Thyroid gland (tissue), 4 donors: ENCODE data around the gene ACTR3C. TPM values are rescaled to one million over a fixed set of nuclear protein-coding genes. Genes with fewer than 3 reads are reported as not detected.
"Not testable (repeated sequence)": the region's sequence is repeated elsewhere in the genome, so short reads cannot be mapped to it uniquely, and the experiment has no call there.

ENCODE experiments used
- DNase-seq, 2 donors: peaks; one replicate each; pipeline ENCODE4 v3.0.0-alpha.2; 2019
- H3K27ac ChIP-seq, 3 donors: fragments of 200-600 bp; sonication (generic); 1 replicate in 2 of 3; 2 replicates in 1 of 3; pipeline ENCODE4 v1.5.1; 2016 to 2019; ENCODE audit warnings: mild to moderate bottlenecking in 1 of 3, moderate library complexity in 1 of 3
- H3K27me3 ChIP-seq: fragments of 200-600 bp; sonication (generic); one replicate; pipeline ENCODE4 v1.5.1; 2019
- H3K36me3 ChIP-seq, 2 donors: fragments of 200-600 bp; sonication (generic); one replicate each; pipeline ENCODE4 v1.5.1; 2016 to 2019
- H3K4me1 ChIP-seq, 2 donors: fragments of 200-600 bp; sonication (generic); one replicate each; pipeline ENCODE4 v1.5.1; 2017 to 2019
- H3K4me3 ChIP-seq, 3 donors: fragments of 200-600 bp; sonication (generic); replicated peaks in 1 of 3; 1 replicate in 2 of 3; 2 replicates in 1 of 3; pipeline ENCODE4 v1.5.1; 2016; ENCODE audit warnings: mild to moderate bottlenecking in 1 of 3
- H3K9me3 ChIP-seq: fragments of 200-600 bp; sonication (generic); one replicate; pipeline ENCODE4 v1.5.1; 2017
- CTCF ChIP-seq, 6 experiments: fragments of 200-600 bp in 3 of 6; fragments of 450-650 bp in 3 of 6; sonication (generic) in 3 of 6; IDR thresholded peaks; one replicate each; pipeline ENCODE4 v1.5.1; 2016 to 2019; ENCODE audit warnings: antibody characterized with exemption in 6 of 6, mild to moderate bottlenecking in 2 of 6, inconsistent platforms in 1 of 6, moderate library complexity in 1 of 6
- POLR2A ChIP-seq, 2 donors: fragments of 450-650 bp; IDR thresholded peaks; one replicate each; pipeline ENCODE4 v1.6.1; 2017; ENCODE audit warnings: antibody characterized with exemption in 2 of 2, mild to moderate bottlenecking in 2 of 2, moderate library complexity in 1 of 2
- WGBS, 2 donors: methylation state at CpG; one replicate each; pipeline ENCODE4 v1.1.5; 2017; 5-methylcytosine and 5-hydroxymethylcytosine counted together
- intact Hi-C: fragments of 100-400 bp; cut with DNase I; formaldehyde crosslinking; loops from one replicate; pipeline ENCODE4 v1.15.1; 2023
- total RNA-seq, 4 donors: library from RNA; depleted of rRNA; stranded (reverse); fragments of >200 nt; gene quantifications; one replicate each; pipeline ENCODE4 v1.2.3, GENCODE V29; 2016

Gene ACTR3C
- total RNA-seq, 4 donors from 2014 or later, result 11.7 to 34.8 (median 23.0) TPM

GRCh38 chr7:150314639-150315239 is 8.6 kb downstream of the ACTR3C start:
- Histone ChIP-seq H3K4me3 (no peak overlapping the region), H3K36me3 (no peaks in the 10 kb centered on the region), H3K27ac (no peak overlapping the region), H3K4me1 (no peaks in the 10 kb centered on the region), H3K27me3 (no peaks in the 10 kb centered on the region), H3K9me3 (no peaks in the 10 kb centered on the region)
- 97 to 98% methylated on average over 5 of the region's 5 CpGs for WGBS, 2 donors
- TF ChIP-seq CTCF (IDR thresholded peaks at IDR 0.05) (no peak), POLR2A (IDR thresholded peaks at IDR 0.05) (no peak)
- no peak for DNase-seq
- intact Hi-C loops, result no loop called here

GRCh38 chr7:150313870-150314269 is 9.5 kb downstream of the ACTR3C start:
- intact Hi-C loops, result no loop called here
- 88 to 92% methylated on average over 3 to 6 of the region's 6 CpGs for WGBS, 2 donors

GRCh38 chr7:150313367-150313809 is 10.0 kb downstream of the ACTR3C start:
- H3K36me3 ChIP-seq, result no peaks in the 10 kb centered on the region
- TF ChIP-seq POLR2A (IDR thresholded peaks at IDR 0.05), result no peak
- TF ChIP-seq CTCF (IDR thresholded peaks at IDR 0.05), result no peak
- intact Hi-C loops, result no loop called here
- WGBS, 2 donors, result 85 to 87% methylated on average over 3 of the region's 3 CpGs
- no peaks in the 10 kb centered on the region for H3K27me3 ChIP-seq
- no peak overlapping the region for H3K27ac ChIP-seq
- H3K4me3 ChIP-seq, result no peak overlapping the region
- H3K9me3 ChIP-seq, result no peaks in the 10 kb centered on the region
- H3K4me1 ChIP-seq, result no peaks in the 10 kb centered on the region
- no peak for DNase-seq

More at GRCh38 chr7:150313870-150314269, 9.5 kb downstream of the ACTR3C start:
- no peak for TF ChIP-seq CTCF (IDR thresholded peaks at IDR 0.05)
- no peak for TF ChIP-seq POLR2A (IDR thresholded peaks at IDR 0.05)
- DNase-seq, result no peak
- no peaks in the 10 kb centered on the region for H3K4me1 ChIP-seq
- no peaks in the 10 kb centered on the region for H3K9me3 ChIP-seq
- H3K36me3 ChIP-seq, result no peaks in the 10 kb centered on the region
- H3K4me3 ChIP-seq, result no peak overlapping the region
- H3K27ac ChIP-seq, result no peak overlapping the region
- H3K27me3 ChIP-seq, result no peaks in the 10 kb centered on the region

GRCh38 chr7:150312649-150313366 is 10.5 kb downstream of the ACTR3C start:
- H3K4me3 ChIP-seq, H3K4me1 ChIP-seq, H3K9me3 ChIP-seq, H3K36me3 ChIP-seq, intact Hi-C loops, H3K27me3 ChIP-seq, H3K27ac ChIP-seq, DNase-seq: not testable (repeated sequence)
- 88 to 94% methylated on average over 7 of the region's 7 CpGs for WGBS, 2 donors

- TF ChIP-seq CTCF (IDR thresholded peaks at IDR 0.05), result no peak
- no peak for TF ChIP-seq POLR2A (IDR thresholded peaks at IDR 0.05)
- Histone ChIP-seq H3K36me3 (no peaks in the 10 kb centered on the region), H3K27me3 (no peaks in the 10 kb centered on the region), H3K27ac (no peak overlapping the region), H3K4me3 (no peak overlapping the region), H3K4me1 (no peaks in the 10 kb centered on the region), H3K9me3 (no peaks in the 10 kb centered on the region)
- WGBS, 2 donors, result 84% methylated on average over 5 of the region's 5 CpGs
- intact Hi-C loops, result no loop called here
- DNase-seq, result no peak
These were observed 11.6 kb downstream of the ACTR3C start for GRCh38 chr7:150311711-150312110.
